H9 (cell line): ENCODE measurements around the gene ADARB2. TPM values are rescaled to one million over a fixed set of nuclear protein-coding genes. Genes with fewer than 3 reads are reported as not detected.

ENCODE experiments used
- DNase-seq: peaks from one replicate; pipeline ENCODE4 v3.0.0-alpha.2; 2017
- H2AFZ ChIP-seq: one replicate; pipeline ENCODE4 v1.6.1; 2013; ENCODE audit warnings: mild to moderate bottlenecking, low read length, control low read depth, moderate library complexity
- H2AK5ac ChIP-seq: 2 replicates; pipeline ENCODE4 v1.6.1; 2013; ENCODE audit warnings: low read length, control low read depth, mixed read lengths; ENCODE audit not compliant: insufficient read length
- H2BK120ac ChIP-seq: one replicate; pipeline ENCODE4 v1.6.1; 2013; ENCODE audit warnings: low read depth, mild to moderate bottlenecking, low read length, control low read depth, inconsistent platforms; ENCODE audit not compliant: poor library complexity, severe bottlenecking
- H2BK12ac ChIP-seq: 2 replicates; pipeline ENCODE4 v1.6.1; 2013; ENCODE audit warnings: low read length, control low read depth, mixed read lengths, low read depth; ENCODE audit not compliant: insufficient read length
- H2BK15ac ChIP-seq: 2 replicates; pipeline ENCODE4 v1.6.1; 2013; ENCODE audit warnings: low read depth, low read length, control low read depth
- H2BK20ac ChIP-seq: one replicate; pipeline ENCODE4 v1.6.1; 2013; ENCODE audit warnings: low read depth, mild to moderate bottlenecking, low read length, control low read depth, inconsistent platforms; ENCODE audit not compliant: poor library complexity, severe bottlenecking
- H2BK5ac ChIP-seq: 2 replicates; pipeline ENCODE4 v1.6.1; 2013; ENCODE audit warnings: low read length, control low read depth, mixed read lengths; ENCODE audit not compliant: insufficient read length
- H3K14ac ChIP-seq: 2 replicates; pipeline ENCODE4 v1.6.1; 2013; ENCODE audit warnings: low read length, control low read depth; ENCODE audit not compliant: insufficient read depth
- H3K18ac ChIP-seq: 2 replicates; pipeline ENCODE4 v1.6.1; 2013; ENCODE audit warnings: low read depth, mild to moderate bottlenecking, mixed read lengths, low read length, control low read depth; ENCODE audit not compliant: insufficient read length
- H3K23ac ChIP-seq: 2 replicates; pipeline ENCODE4 v1.6.1; 2013; ENCODE audit warnings: low read length, control low read depth, mixed read lengths, low read depth; ENCODE audit not compliant: insufficient read length
- H3K23me2 ChIP-seq: 2 replicates; pipeline ENCODE4 v1.6.1; 2013; ENCODE audit warnings: low read depth, mild to moderate bottlenecking, mixed read lengths, low read length, control low read depth; ENCODE audit not compliant: insufficient read length, poor library complexity, severe bottlenecking
- H3K27ac ChIP-seq: 2 replicates; pipeline ENCODE4 v1.5.1; 2013; ENCODE audit warnings: low read length, control low read depth, mixed read lengths, low read depth; ENCODE audit not compliant: insufficient read length
- H3K27me3 ChIP-seq: 2 replicates; pipeline ENCODE4 v1.6.1; 2013; ENCODE audit warnings: low read length, control low read depth, inconsistent platforms; ENCODE audit not compliant: insufficient read depth
- H3K4ac ChIP-seq: 2 replicates; pipeline ENCODE4 v1.6.1; 2013; ENCODE audit warnings: low read depth, mild to moderate bottlenecking, control low read depth, inconsistent platforms, low read length, moderate library complexity
- H3K4me1 ChIP-seq: 2 replicates; pipeline ENCODE4 v1.6.1; 2013; ENCODE audit warnings: low read length, control low read depth, inconsistent platforms; ENCODE audit not compliant: insufficient read depth
- H3K4me2 ChIP-seq: 2 replicates; pipeline ENCODE4 v1.6.1; 2013; ENCODE audit warnings: low read length, control low read depth, mixed read lengths; ENCODE audit not compliant: insufficient read length, insufficient read depth
- H3K56ac ChIP-seq: 2 replicates; pipeline ENCODE4 v1.6.1; 2013; ENCODE audit warnings: low read depth, mild to moderate bottlenecking, mixed read lengths, low read length, control low read depth; ENCODE audit not compliant: insufficient read length
- H3K79me1 ChIP-seq: 2 replicates; pipeline ENCODE4 v1.6.1; 2013; ENCODE audit warnings: low read depth, mild to moderate bottlenecking, moderate library complexity, low read length, control low read depth, inconsistent platforms; ENCODE audit not compliant: insufficient read depth, poor library complexity, severe bottlenecking
- H3K79me2 ChIP-seq: 2 replicates; pipeline ENCODE4 v1.6.1; 2013; ENCODE audit warnings: low read length, control low read depth, inconsistent platforms; ENCODE audit not compliant: insufficient read depth
- H3K9ac ChIP-seq: 2 replicates; pipeline ENCODE4 v1.6.1; 2013; ENCODE audit warnings: low read length, control low read depth, mixed read lengths; ENCODE audit not compliant: insufficient read length; ENCODE audit errors: extremely low read depth
- H3K9me3 ChIP-seq: one replicate; pipeline ENCODE4 v1.6.1; 2013; ENCODE audit warnings: low read depth, low read length, inconsistent platforms; ENCODE audit not compliant: control insufficient read depth
- H3T11ph ChIP-seq: one replicate; pipeline ENCODE4 v1.6.1; 2013; ENCODE audit warnings: mild to moderate bottlenecking, low read length, control low read depth, inconsistent platforms
- H4K20me1 ChIP-seq: one replicate; pipeline ENCODE4 v1.6.1; 2013; ENCODE audit not compliant: control insufficient read depth, insufficient read length, insufficient read depth
- H4K5ac ChIP-seq: 2 replicates; pipeline ENCODE4 v1.6.1; 2013; ENCODE audit warnings: low read depth, mild to moderate bottlenecking, mixed read lengths, low read length, control low read depth; ENCODE audit not compliant: insufficient read length
- H4K8ac ChIP-seq: replicated peaks from 2 replicates; pipeline ENCODE4 v1.6.1; 2013; ENCODE audit warnings: low read length, control low read depth, mixed read lengths, low read depth; ENCODE audit not compliant: insufficient read length
- H4K91ac ChIP-seq: 2 replicates; pipeline ENCODE4 v1.6.1; 2013; ENCODE audit warnings: low read depth, mild to moderate bottlenecking, moderate library complexity, mixed read lengths, low read length, control low read depth; ENCODE audit not compliant: insufficient read length
- H3K27ac Mint-ChIP-seq, 3 experiments: 2 replicates in 2 of 3; 3 replicates in 1 of 3; pipeline ENCODE4 v1.8.0; 2020 to 2021; ENCODE audit warnings: mixed read lengths in 3 of 3, mild to moderate bottlenecking in 1 of 3, moderate library complexity in 1 of 3
- H3K27me3 Mint-ChIP-seq: 2 replicates; pipeline ENCODE4 v1.8.0; 2021; ENCODE audit warnings: low read depth, mild to moderate bottlenecking, moderate library complexity, mixed read lengths
- H3K36me3 Mint-ChIP-seq, 3 experiments: 2 replicates in 2 of 3; 3 replicates in 1 of 3; pipeline ENCODE4 v1.8.0; 2020 to 2021; ENCODE audit warnings: low read depth in 3 of 3, mixed read lengths in 3 of 3; ENCODE audit not compliant: insufficient read depth in 1 of 3
- H3K4me1 Mint-ChIP-seq, 2 experiments: 2 replicates each; pipeline ENCODE4 v1.8.0; 2020; ENCODE audit warnings: mixed read lengths in 2 of 2
- H3K4me3 Mint-ChIP-seq, 2 experiments: 2 replicates in 1 of 2; 3 replicates in 1 of 2; pipeline ENCODE4 v1.8.0; 2020 to 2021; ENCODE audit warnings: mild to moderate bottlenecking in 2 of 2, mixed read lengths in 2 of 2, moderate library complexity in 1 of 2
- H3K9me3 Mint-ChIP-seq, 2 experiments: 2 replicates in 1 of 2; 3 replicates in 1 of 2; pipeline ENCODE4 v1.8.0; 2020; ENCODE audit warnings: mild to moderate bottlenecking in 2 of 2, mixed read lengths in 2 of 2, moderate library complexity in 1 of 2
- CTCF ChIP-seq: fragments of 200-600 bp; sonication (generic); conservative IDR thresholded peaks from 3 replicates; pipeline ENCODE4 v1.8.0; 2021; ENCODE audit warnings: antibody characterized with exemption, mild to moderate bottlenecking
- WGBS: extraction: QIAGEN DNeasy Blood & Tissue Kit; methylation state at CpG from one replicate; pipeline ENCODE4 v1.1.7; 2013; ENCODE audit warnings: missing lambda C conversion rate, low lambda C conversion rate, mixed read lengths; ENCODE audit not compliant: insufficient read length; ENCODE audit errors: extremely low coverage; 5-methylcytosine and 5-hydroxymethylcytosine counted together
- total RNA-seq: library from RNA; stranded (reverse); gene quantifications from 2 replicates; pipeline ENCODE4 v1.2.1, GENCODE V29; 2021

The ADARB2 gene
- total RNA-seq, 1 experiment from 2014 or later = 0.87 TPM

GRCh38 chr10:1151076-1152033 lies 586.0 kb downstream of the ADARB2 start:
- Histone ChIP-seq H4K5ac (no peak overlapping the region), H2BK12ac (no peak overlapping the region), H3K23ac (no peak overlapping the region), H3K79me2 (no peaks in the 10 kb centered on the region), H3K27me3 (no peaks in the 10 kb centered on the region), H2AK5ac (no peak overlapping the region), H3K18ac (no peak overlapping the region), H3K9me3 (no peaks in the 10 kb centered on the region), H4K8ac (no peak overlapping the region), H2BK120ac (no peak overlapping the region), H3K56ac (no peak overlapping the region), H4K91ac (no peak overlapping the region), H3K14ac (no peak overlapping the region), H2BK5ac (no peak overlapping the region), H3K23me2 (no peaks in the 10 kb centered on the region), H3K4ac (no peak overlapping the region), H3K79me1 (no peaks in the 10 kb centered on the region), H4K20me1 (no peaks in the 10 kb centered on the region), H2AFZ (no peak overlapping the region), H3K27ac (no peak overlapping the region), H3T11ph (no peak overlapping the region), H3K4me2 (no peak overlapping the region), H3K9ac (no peak overlapping the region), H3K4me1 (no peaks in the 10 kb centered on the region), H2BK15ac (no peak overlapping the region), H2BK20ac (no peak overlapping the region)
- Mint-ChIP-seq H3K36me3 (peaks cover 0 to 5% (median 0%) of the 10 kb centered on the region in 3 experiments; a peak in 2 of 7 replicates), H3K27me3 (peaks cover 5% of the 10 kb centered on the region), H3K4me1 (peaks cover 4 to 5% of the 10 kb centered on the region in 2 experiments), H3K4me3 (no peak overlapping the region), H3K27ac (no peak overlapping the region), H3K9me3 (peaks cover 6 to 8% of the 10 kb centered on the region in 2 experiments; a peak in 4 of 5 replicates)
- no peak for DNase-seq
- no CpG with 5 or more reads among the region's 15 CpGs for WGBS
- no peak for TF ChIP-seq CTCF
